ENCODE data around the gene CGRRF1.

The CGRRF1 gene

GRCh38 chr14:54502602-54503001, 7.1 kb upstream of the CGRRF1 start:
- POLR2A ChIA-PET: no interaction called here
- CTCF ChIA-PET: interaction anchor here (0.6 to 1.0 kb wide), 4 partner anchors 46 to 1957 kb away, joined by 3 to 4 read pairs (median 3); no protein-coding TSS in a partner anchor
- Histone ChIP-seq H3K4me3 (ENCODE audit: low read depth, low read length) (no peak overlapping the region), H3K27ac (ENCODE audit: extremely low read depth, low read depth, low read length) (no peak overlapping the region), H3K36me3 (ENCODE audit: control insufficient read depth in 2 of 2, insufficient read depth in 1 of 2, low read length in 2 of 2) (no peaks in the 10 kb centered on the region), H3K4me1 (ENCODE audit: control insufficient read depth, insufficient read depth, low read length) (no peaks in the 10 kb centered on the region), H3K9me3 (ENCODE audit: control insufficient read depth, insufficient read depth, low read depth, low read length) (no peaks in the 10 kb centered on the region)
- TF ChIP-seq REPIN1 (tag by site-specific recombination; IDR thresholded peaks at IDR 0.05; ENCODE audit: low read depth) (no peak), ZNF362 (tag by site-specific recombination; IDR thresholded peaks at IDR 0.05) (no peak), ZBTB17 (tag by site-specific recombination; IDR thresholded peaks at IDR 0.05) (no peak), ZNF121 (tag by site-specific recombination; IDR thresholded peaks at IDR 0.05) (no peak), ZNF350 (tag by site-specific recombination; IDR thresholded peaks at IDR 0.05) (no peak), ZFHX2 (tag by site-specific recombination; conservative IDR thresholded peaks at IDR 0.05) (no peak)

DNA sequence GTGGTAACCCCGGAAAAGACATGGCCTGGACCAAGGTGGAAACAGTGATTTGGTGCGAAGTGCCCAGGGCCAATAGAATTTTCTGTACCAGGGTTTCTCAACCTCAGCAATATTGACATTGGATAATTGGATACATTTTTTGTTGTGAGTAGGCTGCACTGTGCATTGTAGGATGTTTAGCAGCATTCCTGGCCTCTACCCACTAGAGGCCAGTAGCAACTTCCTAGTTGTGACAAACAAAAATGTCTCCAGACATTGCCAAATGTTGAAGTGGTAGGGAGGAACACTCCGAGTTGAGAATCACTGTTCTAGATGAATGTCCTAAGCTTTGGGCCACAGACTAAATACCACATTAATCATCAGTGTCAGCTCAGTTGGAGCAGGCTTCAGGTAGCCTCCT, 6.2 kb upstream of the CGRRF1 start:
- Histone ChIP-seq H3K27ac (ENCODE audit: extremely low read depth, low read depth, low read length) (no peak overlapping the region), H3K36me3 (ENCODE audit: control insufficient read depth in 2 of 2, insufficient read depth in 1 of 2, low read length in 2 of 2) (no peaks in the 10 kb centered on the region), H3K4me3 (ENCODE audit: low read depth, low read length) (no peak overlapping the region), H3K4me1 (ENCODE audit: control insufficient read depth, insufficient read depth, low read length) (no peaks in the 10 kb centered on the region), H3K9me3 (ENCODE audit: control insufficient read depth, insufficient read depth, low read depth, low read length) (no peaks in the 10 kb centered on the region)
- ChIA-PET CTCF (interaction anchor here (0.7 to 1.1 kb wide), 5 partner anchors 10 to 310 kb away, joined by 3 to 7 read pairs (median 3); partner anchors contain the start of gene GMFB), POLR2A (no interaction called here)
- TF ChIP-seq ZNF335 (tag by site-specific recombination; conservative IDR thresholded peaks at IDR 0.05) (0 out of 2 replicates have a peak, but pooled peaks have one; percentile 33), ZNF654 (tag by site-specific recombination; IDR thresholded peaks at IDR 0.05; ENCODE audit: low read depth) (peak; percentile 22), ZNF48 (tag by site-specific recombination; IDR thresholded peaks at IDR 0.05) (no peak), ZBTB21 (tag by site-specific recombination; IDR thresholded peaks at IDR 0.05) (no peak)

DNA sequence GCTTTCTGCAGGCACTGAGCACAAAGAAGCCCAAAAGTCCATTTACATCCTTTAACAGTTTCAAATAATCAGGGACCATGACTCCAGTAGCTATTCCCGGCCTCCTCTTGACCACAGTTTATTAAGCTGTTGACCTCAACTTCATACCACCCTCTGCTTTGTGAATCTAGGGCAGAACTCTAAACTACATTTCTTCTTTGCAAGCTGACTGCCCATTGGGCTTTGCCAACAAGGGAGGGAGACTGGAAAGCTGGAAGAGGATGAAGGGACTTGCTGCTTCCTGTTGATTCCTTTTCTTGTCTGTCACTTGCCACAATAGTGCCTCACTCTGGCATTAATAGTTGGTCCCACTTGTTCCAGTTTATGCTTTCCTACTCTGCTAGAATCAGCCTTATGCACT, 2.7 kb downstream of the CGRRF1 start:
- Histone ChIP-seq H3K4me3 (ENCODE audit: low read depth, low read length) (no peak overlapping the region), H3K27ac (ENCODE audit: extremely low read depth, low read depth, low read length) (no peak overlapping the region), H3K4me1 (ENCODE audit: control insufficient read depth, insufficient read depth, low read length) (0 out of 2 replicates have a peak, but pooled peaks cover 4% of the 10 kb centered on the region), H3K9me3 (ENCODE audit: control insufficient read depth, insufficient read depth, low read depth, low read length) (no peaks in the 10 kb centered on the region), H3K36me3 (ENCODE audit: control insufficient read depth in 2 of 2, insufficient read depth in 1 of 2, low read length in 2 of 2) (peaks cover 4 to 7% of the 10 kb centered on the region in 2 experiments; a peak in 2 of 3 replicates)
- POLR2A ChIA-PET: interaction anchor here (0.6 to 1.6 kb wide), 2 partner anchors 24 to 1816 kb away, joined by 3 to 4 read pairs; no protein-coding TSS in a partner anchor
- no peak for TF ChIP-seq ZNF184 (tag by site-specific recombination; IDR thresholded peaks at IDR 0.05)
- peak; percentile 39; the same call in 1 of the 2 replicates for TF ChIP-seq ZNF341 (tag by site-specific recombination; IDR thresholded peaks at IDR 0.05; ENCODE audit: low read depth)
- CTCF ChIA-PET: interaction anchor here (0.6 to 0.9 kb wide), 4 partner anchors 10 to 262 kb away, joined by 3 to 5 read pairs (median 4); no protein-coding TSS in a partner anchor

- peaks cover 3% of the 10 kb centered on the region; the same call in 1 of the 2 replicates for H3K4me1 ChIP-seq (ENCODE audit: control insufficient read depth, insufficient read depth, low read length)
- H3K27ac ChIP-seq (ENCODE audit: extremely low read depth, low read depth, low read length): no peak overlapping the region
- POLR2A ChIA-PET: interaction anchor here (0.6 kb wide), 1 partner anchor 250 kb away, joined by 3 read pairs; no protein-coding TSS in a partner anchor
- no peak overlapping the region for H3K4me3 ChIP-seq (ENCODE audit: low read depth, low read length)
- peaks cover 4 to 7% of the 10 kb centered on the region in 2 experiments; a peak in 2 of 3 replicates for H3K36me3 ChIP-seq (ENCODE audit: control insufficient read depth in 2 of 2, insufficient read depth in 1 of 2, low read length in 2 of 2)
- TF ChIP-seq ZNF140 (tag by site-specific recombination; IDR thresholded peaks at IDR 0.05): no peak
- TF ChIP-seq SETDB1 (IDR thresholded peaks at IDR 0.05; ENCODE audit: insufficient read length, low read length): peak; percentile 82
- CTCF ChIA-PET: no interaction called here
- no peaks in the 10 kb centered on the region for H3K9me3 ChIP-seq (ENCODE audit: control insufficient read depth, insufficient read depth, low read depth, low read length)
Observed at GRCh38 chr14:54515670-54516069, 6.0 kb downstream of the CGRRF1 start.

DNA sequence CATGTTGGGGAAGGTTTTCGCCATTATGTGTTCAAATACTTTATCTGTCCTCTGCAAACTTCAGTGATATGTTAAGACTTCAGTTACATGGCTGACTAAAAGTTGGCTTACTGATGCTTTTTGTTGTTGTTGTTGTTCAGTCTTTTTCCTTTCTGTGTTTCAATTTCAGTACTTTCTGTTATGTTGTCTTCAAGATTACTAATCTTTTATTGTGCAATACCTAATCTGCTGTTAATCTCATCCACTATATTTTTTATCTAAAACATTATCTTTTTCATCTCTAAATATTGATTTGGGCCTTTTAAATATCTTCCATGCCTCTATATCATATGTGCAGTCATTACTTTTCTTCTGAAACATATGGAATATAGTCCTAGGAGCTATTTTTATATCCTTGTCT, 7.0 kb downstream of the CGRRF1 start:
- no peak overlapping the region for H3K4me3 ChIP-seq (ENCODE audit: low read depth, low read length)
- no peak overlapping the region for H3K27ac ChIP-seq (ENCODE audit: extremely low read depth, low read depth, low read length)
- ChIA-PET CTCF (interaction anchor here (0.5 to 0.9 kb wide), 2 partner anchors 13 to 1156 kb away, joined by 3 read pairs; no protein-coding TSS in a partner anchor), POLR2A (no interaction called here)
- TF ChIP-seq ZNF837 (tag by site-specific recombination; IDR thresholded peaks at IDR 0.05) (no peak), ZNF114 (tag by site-specific recombination; IDR thresholded peaks at IDR 0.05) (no peak), ZNF239 (tag by site-specific recombination; IDR thresholded peaks at IDR 0.05) (no peak), INSM2 (tag by site-specific recombination; IDR thresholded peaks at IDR 0.05) (no peak), ZBTB6 (tag by site-specific recombination; IDR thresholded peaks at IDR 0.05) (no peak), GLI4 (tag by site-specific recombination; IDR thresholded peaks at IDR 0.05) (no peak)
- H3K9me3 ChIP-seq (ENCODE audit: control insufficient read depth, insufficient read depth, low read depth, low read length): no peaks in the 10 kb centered on the region
- no peaks in the 10 kb centered on the region; the same call in 1 of the 2 replicates for H3K4me1 ChIP-seq (ENCODE audit: control insufficient read depth, insufficient read depth, low read length)
- peaks cover 4 to 7% of the 10 kb centered on the region in 2 experiments; a peak in 2 of 3 replicates for H3K36me3 ChIP-seq (ENCODE audit: control insufficient read depth in 2 of 2, insufficient read depth in 1 of 2, low read length in 2 of 2)
